Frontal cortex (tissue), 4 donors: ENCODE measurements around the gene ZNF787. TPM values are rescaled to one million over a fixed set of nuclear protein-coding genes. Genes with fewer than 3 reads are reported as not detected.

Experiments
- DNase-seq, 2 donors: peaks; one replicate each; pipeline ENCODE4 v3.0.0; 2012; ENCODE audit warnings: low spot score in 2 of 2
- FAIRE-seq: peaks from 2 replicates; lab custom pipeline; 2012; peaks lifted over from hg19 to GRCh38; lab: Jason Lieb, UNC
- small RNA-seq: library from RNA; depleted of rRNA; stranded (forward); fragments of <200 nt; gene quantifications from one replicate; pipeline ENCODE3, GENCODE V24; 2014
- total RNA-seq: library from RNA; depleted of rRNA; stranded (reverse); fragments of >200 nt; gene quantifications from one replicate; pipeline ENCODE4 v1.2.3, GENCODE V29; 2014
- donor health status: control.
- donor health status: control.
- donor health status: control.

ZNF787 gene
- total RNA-seq, 1 donor from 2014 or later, result 15.1 TPM

DNA sequence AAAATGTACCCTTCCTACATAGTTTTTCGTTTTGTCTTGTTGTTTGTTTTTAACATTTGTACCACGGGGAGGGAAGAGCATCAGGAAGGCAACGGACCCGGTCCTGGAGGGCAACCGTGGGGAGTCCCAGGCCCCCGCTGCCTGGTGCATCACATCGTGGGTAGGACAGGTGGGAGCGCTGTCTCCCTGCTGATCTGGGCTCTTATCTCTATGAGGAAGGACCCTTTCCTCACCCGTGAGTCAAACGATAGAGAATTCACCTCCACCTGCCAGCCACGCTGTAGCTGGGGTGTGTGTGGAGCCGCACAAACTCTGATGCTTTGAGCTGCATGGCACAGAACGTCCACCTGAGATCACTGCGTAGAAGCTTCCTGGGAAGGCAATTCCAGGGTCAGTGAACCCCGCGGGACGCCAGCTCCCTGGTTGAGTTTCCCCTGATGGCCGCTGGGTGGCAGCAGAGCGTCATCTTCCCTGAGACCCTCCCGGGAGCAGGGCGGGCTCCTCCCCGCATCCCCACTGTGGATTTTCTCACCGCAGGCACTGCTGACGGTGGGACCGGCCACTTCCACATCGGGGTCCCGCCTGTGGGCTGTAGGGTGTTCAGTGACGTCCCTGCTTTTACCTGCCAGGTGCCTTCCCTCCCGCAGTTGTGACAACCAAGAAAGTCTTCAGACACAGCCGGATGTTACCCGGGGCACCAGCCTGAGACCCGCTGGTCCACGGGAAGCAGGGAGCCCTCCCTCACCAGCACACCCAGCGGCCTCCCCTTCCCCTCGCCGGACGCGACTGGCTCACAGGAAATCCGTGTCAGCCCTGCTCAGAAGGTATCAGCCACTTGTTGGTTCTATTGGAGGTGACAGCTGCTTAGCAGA, 54.7 kb downstream of the ZNF787 start:
- DNase-seq, result peak in 1 of 2 donors; percentile 80
- no peak for FAIRE-seq

DNA sequence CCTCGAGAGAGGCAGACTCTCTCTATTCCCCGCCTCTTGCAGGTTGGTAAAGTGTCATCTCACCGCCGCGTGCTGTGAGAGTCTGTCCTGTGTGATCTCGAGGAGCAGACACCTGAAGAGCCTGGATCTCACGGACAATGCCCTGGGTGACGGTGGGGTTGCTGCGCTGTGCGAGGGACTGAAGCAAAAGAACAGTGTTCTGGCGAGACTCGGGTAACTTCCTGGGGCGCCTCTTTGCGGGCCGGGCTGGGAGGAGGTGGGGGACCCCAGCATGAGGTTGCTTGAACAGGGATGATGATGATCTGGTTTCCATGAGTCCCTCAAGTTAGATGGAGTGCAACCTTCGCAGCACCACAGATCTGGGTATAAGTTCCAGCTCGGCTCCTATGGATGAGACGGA, 67.5 kb downstream of the ZNF787 start:
- DNase-seq, result no peak
- no peak for FAIRE-seq

Small RNA genes within 50 kb of the gene (small RNA-seq; reads per million reads assigned to genes)
- not detected for gene AC024580.2
- gene RF00019, result not detected

Other genes starting within 250 kb of the ZNF787 start
- gene NLRP13, start 189.0 kb downstream of the ZNF787 start, total RNA-seq, result not detected
- gene NLRP8, start 173.5 kb downstream of the ZNF787 start, total RNA-seq, result not detected
- gene NLRP5, start 134.5 kb downstream of the ZNF787 start, total RNA-seq, result not detected
- 10.2 TPM for gene ZNF444, start 20.0 kb upstream of the ZNF787 start, total RNA-seq
- gene GALP, start 54.7 kb upstream of the ZNF787 start, total RNA-seq, result 0.41 TPM
- not detected for gene ZSCAN5B, start 76.5 kb upstream of the ZNF787 start, total RNA-seq
- not detected for gene ZSCAN5C, start 81.0 kb upstream of the ZNF787 start, total RNA-seq
- not detected for gene EDDM13, start 151.5 kb upstream of the ZNF787 start, total RNA-seq
- 4.1 TPM for gene ZSCAN5A, start 193.5 kb upstream of the ZNF787 start, total RNA-seq